Measurements from ENCODE around the gene GRID1.
"Not testable (repeated sequence)": the region's sequence is repeated elsewhere in the genome, so short reads cannot be mapped to it uniquely, and the experiment has no call there.

The GRID1 gene

GRCh38 chr10:85735997-85736396 is 630.6 kb downstream of the GRID1 start:
- DNase-seq: no peak

- DNase-seq: no peak
These were observed 631.8 kb downstream of the GRID1 start for GRCh38 chr10:85734791-85735190.

GRCh38 chr10:85724215-85724614 is 642.4 kb downstream of the GRID1 start:
- DNase-seq: no peak

- DNase-seq: no peak
These were observed 645.5 kb downstream of the GRID1 start for GRCh38 chr10:85720931-85721590.

GRCh38 chr10:85719408-85719807 is 647.2 kb downstream of the GRID1 start:
- DNase-seq: no peak

GRCh38 chr10:85713885-85714284 is 652.7 kb downstream of the GRID1 start:
- DNase-seq: no peak

GRCh38 chr10:85702768-85703167 is 663.8 kb downstream of the GRID1 start:
- no peak for DNase-seq

- DNase-seq: not testable (repeated sequence)
These were observed 667.5 kb downstream of the GRID1 start for GRCh38 chr10:85699066-85699465.

GRCh38 chr10:85696893-85697292 is 669.7 kb downstream of the GRID1 start:
- DNase-seq: no peak

- no peak for DNase-seq
These were observed 684.0 kb downstream of the GRID1 start for GRCh38 chr10:85682621-85683020.

GRCh38 chr10:85679710-85680109 is 686.9 kb downstream of the GRID1 start:
- DNase-seq: no peak

- no peak for DNase-seq
These were observed 687.5 kb downstream of the GRID1 start for GRCh38 chr10:85679061-85679460.

GRCh38 chr10:85674851-85675250 is 691.7 kb downstream of the GRID1 start:
- no peak for DNase-seq

GRCh38 chr10:85673270-85673669 is 693.3 kb downstream of the GRID1 start:
- no peak for DNase-seq

GRCh38 chr10:85671530-85671929 is 695.1 kb downstream of the GRID1 start:
- DNase-seq: no peak

GRCh38 chr10:85668522-85668921 is 698.1 kb downstream of the GRID1 start:
- DNase-seq: no peak

- DNase-seq: no peak
These were observed 698.9 kb downstream of the GRID1 start for GRCh38 chr10:85667638-85668233.

- DNase-seq: no peak
These were observed 699.6 kb downstream of the GRID1 start for GRCh38 chr10:85666987-85667386.

GRCh38 chr10:85666102-85666501 is 700.5 kb downstream of the GRID1 start:
- DNase-seq: no peak

- no peak for DNase-seq
These were observed 700.9 kb downstream of the GRID1 start for GRCh38 chr10:85665681-85666080.

GRCh38 chr10:85665078-85665477 is 701.5 kb downstream of the GRID1 start:
- DNase-seq: no peak

GRCh38 chr10:85661123-85661522 is 705.5 kb downstream of the GRID1 start:
- no peak for DNase-seq

- no peak for DNase-seq
These were observed 707.3 kb downstream of the GRID1 start for GRCh38 chr10:85659331-85659730.

- no peak for DNase-seq
These were observed 708.1 kb downstream of the GRID1 start for GRCh38 chr10:85658518-85658917.
